Bronchial epithelial cell (primary cell): ENCODE data around the gene KRTAP19-6. TPM values are rescaled to one million over a fixed set of nuclear protein-coding genes. Genes with fewer than 3 reads are reported as not detected.
"Not testable (repeated sequence)": the region's sequence is repeated elsewhere in the genome, so short reads cannot be mapped to it uniquely, and the experiment has no call there.

ENCODE experiments used
- DNase-seq: peaks from one replicate; pipeline ENCODE4 v3.0.0-alpha.2; 2010; ENCODE audit warnings: low read depth
- FAIRE-seq: peaks from 2 replicates; lab custom pipeline; 2011; peaks lifted over from hg19 to GRCh38; lab: Jason Lieb, UNC
- H3K27me3 ChIP-seq: 2 replicates; pipeline ENCODE4 v1.5.1; 2011; ENCODE audit warnings: low read length; ENCODE audit not compliant: control insufficient read depth, insufficient read depth
- H3K36me3 ChIP-seq: 2 replicates; pipeline ENCODE4 v1.5.1; 2011; ENCODE audit warnings: low read length; ENCODE audit not compliant: control insufficient read depth, insufficient read depth
- H3K4me3 ChIP-seq: 2 replicates; pipeline ENCODE4 v1.5.1; 2011; ENCODE audit warnings: mild to moderate bottlenecking, low read depth, low read length, control low read depth
- total RNA-seq: library from RNA; depleted of rRNA; stranded (reverse); fragments of >200 nt; gene quantifications from 2 replicates; pipeline ENCODE4 v1.2.1, GENCODE V29; 2014
- TF ChIP-seq, protein P1 (sequence below): IDR thresholded peaks from 2 replicates; pipeline ENCODE4 v1.5.1; 2011; ENCODE audit warnings: mild to moderate bottlenecking, moderate library complexity, low read length, control low read depth, inconsistent platforms; ENCODE audit not compliant: insufficient read depth, severe bottlenecking

The KRTAP19-6 gene
- total RNA-seq, 1 donor from 2014 or later: not detected

DNA sequence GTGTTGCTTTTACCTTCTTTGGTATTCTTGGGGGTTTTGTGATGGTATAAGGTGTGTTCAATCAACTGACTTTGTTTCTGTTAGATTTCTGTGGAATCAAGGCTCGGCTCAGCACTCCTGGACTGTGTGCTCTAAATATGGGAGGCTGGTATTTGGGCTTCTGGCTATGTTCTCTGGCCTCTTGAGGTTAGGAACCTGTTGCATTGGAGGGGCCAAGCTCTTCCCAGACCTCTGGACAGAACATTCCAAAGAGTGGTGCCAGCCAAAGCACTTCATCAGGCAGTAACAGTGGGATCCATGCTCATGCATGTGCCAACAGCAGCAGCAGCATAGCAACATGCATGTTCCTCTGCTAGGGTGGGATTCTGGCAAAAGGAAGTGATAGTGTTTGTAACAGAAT is 11.1 kb upstream of the KRTAP19-6 start:
- DNase-seq: no peak
- TF ChIP-seq, protein P1, sequence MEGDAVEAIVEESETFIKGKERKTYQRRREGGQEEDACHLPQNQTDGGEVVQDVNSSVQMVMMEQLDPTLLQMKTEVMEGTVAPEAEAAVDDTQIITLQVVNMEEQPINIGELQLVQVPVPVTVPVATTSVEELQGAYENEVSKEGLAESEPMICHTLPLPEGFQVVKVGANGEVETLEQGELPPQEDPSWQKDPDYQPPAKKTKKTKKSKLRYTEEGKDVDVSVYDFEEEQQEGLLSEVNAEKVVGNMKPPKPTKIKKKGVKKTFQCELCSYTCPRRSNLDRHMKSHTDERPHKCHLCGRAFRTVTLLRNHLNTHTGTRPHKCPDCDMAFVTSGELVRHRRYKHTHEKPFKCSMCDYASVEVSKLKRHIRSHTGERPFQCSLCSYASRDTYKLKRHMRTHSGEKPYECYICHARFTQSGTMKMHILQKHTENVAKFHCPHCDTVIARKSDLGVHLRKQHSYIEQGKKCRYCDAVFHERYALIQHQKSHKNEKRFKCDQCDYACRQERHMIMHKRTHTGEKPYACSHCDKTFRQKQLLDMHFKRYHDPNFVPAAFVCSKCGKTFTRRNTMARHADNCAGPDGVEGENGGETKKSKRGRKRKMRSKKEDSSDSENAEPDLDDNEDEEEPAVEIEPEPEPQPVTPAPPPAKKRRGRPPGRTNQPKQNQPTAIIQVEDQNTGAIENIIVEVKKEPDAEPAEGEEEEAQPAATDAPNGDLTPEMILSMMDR: no peak
- H3K4me3 ChIP-seq: no peak overlapping the region
- peak; percentile 18 for FAIRE-seq
- no peaks in the 10 kb centered on the region for H3K36me3 ChIP-seq
- H3K27me3 ChIP-seq: no peaks in the 10 kb centered on the region

DNA sequence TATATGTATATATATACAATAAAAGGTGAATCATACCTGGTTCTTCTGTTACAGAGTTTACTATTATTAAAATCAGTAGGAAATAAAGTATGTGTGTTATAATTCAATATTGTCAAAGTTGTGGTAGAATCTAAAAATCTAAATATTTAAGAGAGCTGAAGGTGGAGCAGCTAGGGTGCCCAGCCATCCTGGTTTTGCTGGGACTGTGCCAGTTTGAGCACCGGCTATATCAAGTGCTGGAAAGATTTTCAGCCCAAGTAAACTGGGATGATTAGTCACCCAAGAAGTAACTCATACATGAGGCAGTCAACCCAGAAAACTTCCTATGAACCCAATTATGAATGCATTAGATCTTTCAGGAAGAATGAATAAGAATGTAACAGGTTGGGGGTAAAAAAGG is 22.8 kb downstream of the KRTAP19-6 start:
- H3K27me3 ChIP-seq: no peaks in the 10 kb centered on the region
- H3K4me3 ChIP-seq: no peak overlapping the region
- DNase-seq: peak; percentile 8
- H3K36me3 ChIP-seq: no peaks in the 10 kb centered on the region
- TF ChIP-seq, protein P1: no peak
- FAIRE-seq: no peak

DNA sequence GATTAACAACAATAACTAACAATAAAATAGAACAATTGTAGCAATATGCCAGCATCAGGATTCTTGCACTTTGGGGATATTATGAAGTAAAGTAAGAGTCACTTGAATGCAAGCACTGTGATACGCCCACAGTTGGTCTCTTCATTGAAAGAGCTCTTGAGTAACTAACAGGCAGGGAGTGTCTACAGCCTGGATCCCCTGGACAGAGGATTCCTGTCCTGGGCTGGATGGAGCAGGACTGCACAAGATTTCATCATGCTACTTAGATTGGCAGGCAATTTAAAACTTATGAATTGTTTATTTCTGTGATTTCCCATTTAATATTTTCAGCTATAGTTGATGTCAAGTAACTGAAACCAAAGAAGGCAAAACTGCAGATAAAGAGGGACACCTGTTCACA is 26.0 kb downstream of the KRTAP19-6 start:
- no peak overlapping the region for H3K4me3 ChIP-seq
- FAIRE-seq (no peak), DNase-seq (no peak)
- H3K36me3 ChIP-seq: no peaks in the 10 kb centered on the region
- no peaks in the 10 kb centered on the region for H3K27me3 ChIP-seq
- TF ChIP-seq, protein P1: no peak

DNA sequence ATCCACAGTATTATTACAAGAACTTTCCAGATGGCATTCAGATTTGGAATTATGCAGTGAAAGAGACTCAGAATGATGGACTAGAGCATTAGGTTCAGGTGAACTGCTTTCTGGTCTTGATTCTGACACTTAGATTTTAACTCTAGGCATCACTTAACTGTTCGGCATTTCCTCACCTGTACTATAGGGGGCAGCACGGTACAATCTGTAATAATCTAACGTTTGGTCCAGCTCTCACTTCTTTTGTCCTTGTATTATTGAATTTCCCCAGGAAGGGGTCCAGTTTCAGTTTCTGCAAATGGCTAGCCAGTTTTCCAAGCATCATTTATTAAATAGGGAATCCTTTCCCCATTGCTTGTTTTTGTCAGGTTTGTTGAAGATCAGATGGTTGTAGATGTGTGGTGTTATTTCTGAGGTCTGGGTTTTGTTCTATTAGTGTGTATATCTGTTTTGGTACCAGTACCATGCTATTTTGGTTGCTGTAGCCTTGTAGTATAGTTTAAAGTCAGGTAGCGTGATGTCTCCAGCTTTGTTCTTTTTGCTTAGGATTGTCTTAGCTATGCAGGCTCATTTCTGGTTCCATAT is 36.0 kb downstream of the KRTAP19-6 start:
- H3K36me3 ChIP-seq, FAIRE-seq, H3K27me3 ChIP-seq, DNase-seq, H3K4me3 ChIP-seq: not testable (repeated sequence)
- TF ChIP-seq, protein P1: peak; percentile 39

DNA sequence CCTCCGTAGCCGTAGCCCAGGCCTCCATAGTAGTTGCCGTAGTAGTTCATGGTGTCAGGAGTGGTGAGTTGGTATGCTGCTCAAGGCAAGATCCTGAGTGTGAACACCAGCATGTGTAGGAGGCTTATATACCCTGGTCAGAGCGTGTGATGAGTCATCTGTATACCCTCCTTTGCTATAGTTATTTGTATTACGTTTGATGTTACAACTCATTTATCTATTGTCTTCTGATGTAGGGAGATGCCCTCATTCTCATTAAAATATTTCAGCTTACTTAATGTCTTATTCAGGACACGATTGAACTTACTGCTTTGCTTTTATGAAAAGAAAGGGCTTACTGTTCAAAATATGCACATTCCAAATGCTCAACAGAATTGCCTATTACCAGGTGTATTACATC is 39.6 kb downstream of the KRTAP19-6 start, which contains the start of gene KRTAP19-5:
KRTAP19-5 (minus strand) TSS at position 101 of the 400 bp plus-strand sequence; CDS start at position 50, 51 bp downstream.
- no peak within 1 kb of the TSS for H3K4me3 ChIP-seq
- no peak for DNase-seq
- no peak for FAIRE-seq
- H3K36me3 ChIP-seq: no peaks in the 10 kb centered on the region
- TF ChIP-seq, protein P1: no peak
- H3K27me3 ChIP-seq: no peaks in the 10 kb centered on the region

DNA sequence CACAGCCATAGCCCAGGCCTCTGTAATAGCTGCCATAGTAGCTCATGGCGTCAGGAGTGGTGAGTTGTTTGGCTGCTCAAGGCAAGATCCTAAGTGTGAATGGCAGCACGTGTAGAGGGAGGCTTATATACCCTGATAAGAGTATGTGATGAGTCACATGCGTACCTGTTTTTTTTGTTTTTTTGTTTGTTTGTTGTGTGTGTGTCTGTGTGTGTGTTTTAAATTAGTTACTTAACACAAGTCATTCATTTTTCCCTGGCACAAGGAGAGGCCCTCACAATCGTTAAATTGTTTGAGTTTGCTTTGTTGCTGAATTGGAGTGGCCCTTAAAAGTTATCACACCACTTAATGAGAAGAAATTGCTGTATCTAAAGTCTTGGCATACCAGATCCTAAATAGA is 44.6 kb downstream of the KRTAP19-6 start, which contains the start of gene KRTAP19-4:
KRTAP19-4 (minus strand) TSS at position 101 of the 400 bp plus-strand sequence; CDS start at position 46, 55 bp downstream.
- FAIRE-seq: peak; percentile 70

More for the DNA sequence above, 44.6 kb downstream of the KRTAP19-6 start, which contains the start of gene KRTAP19-4:
- no peak for DNase-seq
- TF ChIP-seq, protein P1: no peak
- Histone ChIP-seq H3K4me3 (no peak within 1 kb of the TSS), H3K27me3 (no peaks in the 10 kb centered on the region), H3K36me3 (no peaks in the 10 kb centered on the region)
